ENCODE results near the gene RNF223. TPM values are rescaled to one million over a fixed set of nuclear protein-coding genes. Genes with fewer than 3 reads are reported as not detected.
"Not testable (repeated sequence)": the region's sequence is repeated elsewhere in the genome, so short reads cannot be mapped to it uniquely, and the experiment has no call there.

RNF223 gene
- polyA plus RNA-seq, 3 donors = 0.56 to 0.88 (median 0.62) TPM

DNA sequence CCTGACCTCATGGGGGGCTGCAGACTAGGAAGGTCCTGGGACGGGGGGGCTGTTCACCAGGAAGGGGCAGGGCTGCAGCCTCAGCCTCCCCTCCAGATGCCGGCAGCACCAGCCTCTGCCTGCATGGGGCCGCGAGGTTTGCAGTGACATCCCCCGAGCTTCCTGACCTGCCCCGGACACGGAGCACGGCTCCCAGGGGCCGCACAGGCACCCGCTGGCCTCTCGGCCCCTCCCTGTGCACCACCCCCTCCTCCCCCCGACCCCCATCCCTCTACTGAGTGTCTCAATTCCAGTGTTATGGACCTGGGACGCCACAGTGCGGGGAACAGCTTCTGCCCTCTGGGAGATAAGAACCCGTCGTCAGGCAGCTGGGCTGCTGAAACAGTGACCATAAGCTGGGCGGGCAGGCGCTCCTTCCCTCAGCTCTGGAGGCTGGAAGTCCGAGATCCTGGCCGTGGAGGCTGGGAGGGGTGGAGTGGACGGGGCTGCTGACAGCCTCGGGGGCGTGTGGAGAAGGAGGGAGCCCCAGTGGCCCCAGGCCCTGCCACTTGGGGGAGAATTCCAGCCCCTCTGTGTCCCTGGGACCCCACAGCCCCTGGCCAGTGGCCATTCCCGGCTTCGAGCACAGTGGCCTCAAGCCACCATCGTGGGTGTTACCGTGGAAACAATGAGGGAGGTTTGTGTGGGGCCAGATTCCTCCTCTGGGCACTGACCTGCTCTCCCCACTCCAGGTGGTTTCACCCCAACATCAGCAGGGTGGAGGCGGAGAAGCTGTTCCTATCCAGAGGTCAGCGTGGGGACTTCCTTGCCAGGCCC, 11.6 kb downstream of the RNF223 start:
- DNase-seq = no peak

DNA sequence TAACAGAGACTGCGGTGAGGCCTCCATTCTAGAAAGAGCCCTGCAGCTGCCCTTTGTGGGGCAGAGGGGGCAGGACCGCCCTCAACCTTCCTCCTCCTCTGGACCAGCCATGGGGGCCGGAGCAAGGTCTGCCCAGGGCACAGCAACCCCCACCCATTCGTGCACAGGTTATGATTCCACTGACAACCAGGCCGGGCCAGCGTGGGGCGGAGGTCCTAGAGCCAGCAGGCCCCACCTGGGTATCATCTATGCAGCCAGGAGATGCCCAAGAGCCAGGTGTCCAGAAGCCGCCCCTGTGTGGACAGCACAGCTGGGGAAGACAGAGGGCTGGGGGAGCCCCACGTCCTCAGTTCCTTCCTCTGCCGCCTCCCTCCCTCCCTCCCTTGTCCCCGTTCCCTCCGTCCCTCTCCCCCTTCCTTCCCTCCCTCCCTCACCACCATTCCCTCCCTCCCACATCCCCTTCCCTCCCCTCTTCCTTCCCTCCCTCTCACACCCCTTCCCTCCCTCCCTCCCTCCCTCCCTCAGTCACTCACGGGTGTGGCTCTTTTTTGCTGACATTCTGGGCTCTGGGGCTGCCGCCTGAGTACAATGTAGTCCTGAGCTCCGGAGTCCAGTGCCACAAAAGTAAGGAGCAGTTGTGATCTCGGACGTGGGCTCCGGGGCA, 12.3 kb downstream of the RNF223 start:
- DNase-seq = no peak

DNA sequence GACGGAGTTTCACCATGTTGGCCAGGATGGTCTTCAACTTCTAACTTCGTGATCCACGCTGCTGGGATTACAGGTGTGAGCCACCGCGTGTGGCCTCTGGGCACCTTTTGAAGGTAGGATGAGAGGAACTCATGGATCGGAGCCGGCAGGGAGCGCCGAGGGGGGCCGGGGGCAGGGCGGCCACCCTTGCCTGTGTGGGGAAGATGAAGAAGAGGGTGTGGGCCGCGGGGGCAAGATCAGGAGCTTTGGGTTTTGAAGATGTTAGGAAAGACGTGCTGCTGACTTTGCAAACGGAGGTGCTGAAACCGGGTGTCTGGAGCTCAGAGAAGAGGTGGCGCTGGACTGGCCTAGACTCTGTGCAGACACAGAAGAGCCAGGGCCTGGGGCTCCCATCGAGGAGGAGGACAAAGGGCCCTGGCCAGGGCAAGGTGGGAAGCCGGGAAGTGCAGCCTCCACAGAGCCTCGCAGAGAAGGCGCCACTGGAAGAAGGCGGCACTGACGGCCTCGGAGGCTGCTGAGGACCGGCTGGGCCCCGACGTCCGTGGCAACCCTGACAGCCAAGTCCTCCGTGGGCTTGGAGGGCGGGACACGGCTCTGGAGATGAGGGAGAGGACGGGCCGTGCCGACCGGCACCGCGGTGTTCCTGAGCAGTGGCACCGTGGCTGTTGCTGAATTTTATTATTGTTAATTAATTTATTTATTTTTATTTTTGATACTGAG, 13.7 kb downstream of the RNF223 start:
- no peak for DNase-seq

DNA sequence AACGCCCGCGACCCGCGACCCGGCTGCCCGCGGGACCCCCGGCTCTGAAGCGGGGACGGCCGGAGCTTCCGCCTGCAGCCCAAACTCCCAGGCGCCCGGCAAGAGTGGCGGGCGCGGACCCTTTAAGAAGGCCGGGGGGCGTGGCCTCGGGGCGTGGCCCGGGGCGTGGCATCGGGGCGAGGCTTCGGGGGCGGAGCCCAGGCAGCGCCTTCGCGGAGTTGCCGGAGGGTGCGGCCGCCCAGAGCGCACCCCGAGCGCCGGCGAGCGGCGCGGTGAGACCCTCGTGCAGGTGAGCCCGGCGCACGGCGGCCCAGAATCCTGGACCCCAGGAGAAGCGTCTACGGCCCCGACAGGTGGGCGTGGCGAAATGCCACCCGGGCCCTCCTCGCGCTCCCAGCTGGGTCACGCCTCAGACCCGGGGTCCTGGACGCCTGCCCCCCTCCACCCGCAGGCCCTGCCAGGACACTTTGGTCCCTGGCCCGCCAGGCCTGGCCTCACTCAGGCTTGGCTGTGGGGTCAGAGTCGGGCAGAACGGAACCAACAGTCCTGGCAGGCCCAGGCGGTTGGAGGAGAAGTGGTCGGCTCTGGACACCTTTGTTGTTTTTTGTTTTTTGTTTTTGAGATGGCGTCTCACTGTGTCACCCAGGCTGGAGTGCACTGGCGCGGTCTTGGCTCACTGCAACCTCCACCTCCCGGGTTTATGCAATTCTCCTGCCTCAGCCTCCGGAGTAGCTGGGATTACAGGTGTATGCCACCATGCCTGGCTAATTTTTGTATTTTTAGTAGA, 14.4 kb downstream of the RNF223 start:
- DNase-seq = no peak

DNA sequence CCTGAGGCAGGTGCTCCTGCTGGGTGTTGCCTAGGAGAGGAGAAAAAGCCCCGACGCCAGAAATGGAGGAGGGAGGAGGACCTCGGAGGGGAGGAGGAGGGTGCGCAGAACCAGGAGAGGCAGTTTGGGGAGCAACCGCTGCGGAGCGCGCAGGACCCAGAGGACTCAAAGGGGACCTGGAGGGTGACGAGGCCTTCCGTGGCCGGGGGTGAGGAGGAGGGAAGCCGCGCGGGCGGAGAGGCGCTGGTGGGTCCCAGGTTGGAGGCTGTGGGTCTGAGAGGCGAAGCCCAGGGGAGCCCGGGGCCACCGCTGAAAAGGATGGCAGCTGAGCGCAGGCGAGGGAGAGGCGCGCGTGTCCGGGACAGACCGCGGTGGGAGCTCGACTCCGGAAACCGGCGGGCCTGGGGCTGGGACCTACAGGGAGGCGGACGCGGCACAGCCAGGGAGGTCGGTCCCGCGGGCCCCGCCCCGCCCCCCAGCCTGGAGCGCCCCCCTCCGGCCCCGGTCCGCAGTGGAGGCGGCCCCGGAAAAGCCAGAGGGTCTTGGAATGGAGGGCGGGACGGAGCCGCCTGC, 15.1 kb downstream of the RNF223 start:
- DNase-seq = no peak

DNA sequence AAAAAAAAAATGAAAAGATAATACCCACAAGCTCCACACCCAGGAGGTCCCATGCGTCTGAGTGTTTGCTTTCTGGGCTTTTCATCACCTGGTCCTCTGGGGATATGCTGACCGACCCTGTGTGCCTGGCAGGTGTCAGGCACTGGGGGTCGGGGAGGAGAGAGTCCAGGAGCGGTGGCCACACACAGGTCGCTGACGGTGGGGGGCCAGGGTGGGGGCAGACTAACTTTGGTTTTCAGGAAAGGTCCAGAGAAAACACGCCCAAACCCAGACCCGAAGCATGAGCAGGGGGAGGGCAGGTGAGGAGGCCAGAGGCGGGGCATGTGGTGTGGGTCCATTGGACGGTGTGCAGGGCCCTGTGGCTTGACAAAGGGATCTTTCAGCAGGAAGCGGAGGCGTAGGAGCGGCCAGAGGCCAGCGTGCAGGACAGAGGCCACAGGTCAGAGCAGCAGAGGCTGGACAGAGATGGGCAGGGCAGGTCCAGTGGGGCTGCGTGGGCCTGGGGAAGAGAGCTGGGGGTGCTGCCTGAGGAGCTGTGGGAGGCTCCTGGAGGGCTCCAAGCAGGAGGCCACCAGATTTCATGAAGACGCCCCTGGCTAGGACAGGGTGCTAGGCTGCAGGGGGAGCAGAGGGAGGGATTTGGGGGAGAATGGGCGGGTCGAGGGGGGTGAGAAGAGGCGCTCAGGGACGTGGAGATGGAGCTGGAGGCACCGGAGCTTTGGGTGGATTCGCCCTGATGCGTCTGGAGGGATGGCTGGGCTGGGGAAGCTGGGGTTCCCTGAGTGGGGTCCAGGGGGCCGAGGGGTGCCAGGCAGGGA, 15.8 kb downstream of the RNF223 start:
- no peak for DNase-seq

DNA sequence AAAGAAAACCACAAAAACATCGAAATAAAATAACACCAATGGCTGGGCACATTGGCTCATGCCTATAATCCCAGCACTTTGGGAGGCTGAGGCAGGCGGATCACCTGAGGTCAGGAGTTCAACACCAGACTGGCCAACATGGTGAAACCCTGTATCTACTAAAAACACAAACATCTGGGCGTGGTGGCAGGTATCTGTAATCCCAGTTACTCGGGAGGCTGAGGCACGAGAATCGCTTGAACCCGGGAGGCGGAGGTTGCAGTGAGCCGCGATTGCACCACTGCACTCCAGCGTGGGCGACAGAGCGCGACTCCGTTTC, 16.4 kb downstream of the RNF223 start:
- not testable (repeated sequence) for DNase-seq

DNA sequence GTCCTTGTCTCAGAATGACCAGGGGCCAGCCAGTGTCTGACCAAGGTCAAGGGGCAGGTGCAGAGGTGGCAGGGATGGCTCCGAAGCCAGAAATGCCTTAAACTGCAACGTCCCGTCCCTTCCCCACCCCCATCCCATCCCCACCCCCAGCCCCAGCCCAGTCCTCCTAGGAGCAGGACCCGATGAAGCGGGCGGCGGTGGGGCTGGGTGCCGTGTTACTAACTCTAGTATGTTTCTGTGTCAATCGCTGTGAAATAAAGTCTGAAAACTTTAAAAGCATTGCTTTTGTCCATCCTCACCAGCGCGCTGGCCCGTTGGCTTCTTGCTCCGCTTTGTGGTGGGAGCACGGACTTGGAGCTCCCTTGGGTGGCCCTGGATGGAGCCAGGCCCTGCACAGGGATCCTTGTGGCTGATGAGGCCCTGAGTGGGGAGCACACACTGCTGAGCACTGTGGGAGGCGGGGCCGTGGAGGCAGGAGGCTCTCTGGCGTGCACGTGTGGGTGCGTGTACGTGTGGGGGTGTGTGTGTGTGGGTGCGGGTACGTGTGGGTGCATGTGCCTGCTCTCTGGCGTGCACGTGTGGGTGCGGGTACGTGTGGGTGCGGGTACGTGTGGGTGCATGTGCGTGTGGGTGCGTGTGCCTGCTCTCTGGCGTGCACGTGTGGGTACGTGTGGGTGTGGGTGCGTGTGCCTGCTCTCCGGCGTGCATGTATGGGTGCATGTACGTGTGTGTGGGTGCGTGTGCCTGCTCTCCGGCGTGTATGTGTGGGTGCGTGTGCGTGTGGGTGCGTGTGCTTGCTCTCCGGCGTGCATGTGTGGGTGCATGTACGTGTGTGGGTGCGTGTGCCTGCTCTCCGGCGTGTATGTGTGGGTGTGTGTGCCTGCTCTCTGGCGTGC, 18.0 kb downstream of the RNF223 start:
- DNase-seq = no peak

DNA sequence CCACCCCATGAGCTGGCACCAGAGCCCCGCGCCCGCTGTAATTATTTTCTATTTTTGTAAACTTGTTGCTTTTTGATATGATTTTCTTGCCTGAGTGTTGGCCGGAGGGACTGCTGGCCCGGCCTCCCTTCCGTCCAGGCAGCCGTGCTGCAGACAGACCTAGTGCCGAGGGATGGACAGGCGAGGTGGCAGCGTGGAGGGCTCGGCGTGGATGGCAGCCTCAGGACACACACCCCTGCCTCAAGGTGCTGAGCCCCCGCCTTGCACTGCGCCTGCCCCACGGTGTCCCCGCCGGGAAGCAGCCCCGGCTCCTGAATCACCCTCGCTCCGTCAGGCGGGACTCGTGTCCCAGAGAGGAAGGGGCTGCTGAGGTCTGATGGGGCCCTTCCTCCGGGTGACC, 19.1 kb downstream of the RNF223 start:
- no peak for DNase-seq

DNA sequence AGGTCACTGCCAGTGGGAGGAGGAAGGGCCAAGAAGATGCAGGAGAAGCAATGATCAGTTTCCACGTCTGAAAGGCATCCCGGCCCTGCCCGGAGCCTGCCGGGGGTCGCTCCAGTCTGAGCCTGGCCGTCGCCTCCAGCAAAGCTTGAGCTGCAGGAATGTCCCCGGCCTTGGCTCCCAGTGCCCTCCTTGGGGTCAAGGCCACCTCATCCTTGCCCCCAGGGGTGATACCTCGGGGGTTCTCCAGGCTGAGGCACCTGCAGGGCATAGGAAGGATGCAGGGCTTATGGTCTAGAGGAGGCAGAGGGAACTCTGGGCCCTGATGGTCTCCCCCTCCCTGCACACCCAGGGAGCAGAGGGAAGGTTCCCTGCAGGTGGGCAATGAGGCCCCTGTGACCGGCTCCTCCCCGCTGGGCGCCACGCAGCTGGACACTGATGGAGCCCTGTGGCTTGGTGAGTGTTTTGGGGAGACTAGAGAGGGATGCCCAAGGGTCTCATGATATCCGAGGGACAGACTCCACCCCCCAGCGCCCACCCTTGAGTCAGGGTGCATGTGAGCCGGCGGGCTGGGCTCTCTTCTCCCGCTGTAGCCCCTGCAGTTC, 19.9 kb downstream of the RNF223 start:
- no peak for DNase-seq

DNA sequence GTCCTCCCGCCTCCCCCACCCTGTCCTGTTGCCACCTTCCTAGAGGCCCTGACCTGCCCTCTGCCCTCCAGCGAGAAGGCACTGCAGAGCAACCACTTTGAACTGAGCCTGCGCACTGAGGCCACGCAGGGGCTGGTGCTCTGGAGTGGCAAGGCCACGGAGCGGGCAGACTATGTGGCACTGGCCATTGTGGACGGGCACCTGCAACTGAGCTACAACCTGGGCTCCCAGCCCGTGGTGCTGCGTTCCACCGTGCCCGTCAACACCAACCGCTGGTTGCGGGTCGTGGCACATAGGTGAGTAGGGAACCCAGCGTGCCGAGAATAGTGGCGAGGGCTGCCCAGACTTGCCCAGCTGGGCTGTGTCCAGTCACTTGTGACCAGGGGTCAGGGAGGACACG, 20.4 kb downstream of the RNF223 start:
- DNase-seq = no peak

DNA sequence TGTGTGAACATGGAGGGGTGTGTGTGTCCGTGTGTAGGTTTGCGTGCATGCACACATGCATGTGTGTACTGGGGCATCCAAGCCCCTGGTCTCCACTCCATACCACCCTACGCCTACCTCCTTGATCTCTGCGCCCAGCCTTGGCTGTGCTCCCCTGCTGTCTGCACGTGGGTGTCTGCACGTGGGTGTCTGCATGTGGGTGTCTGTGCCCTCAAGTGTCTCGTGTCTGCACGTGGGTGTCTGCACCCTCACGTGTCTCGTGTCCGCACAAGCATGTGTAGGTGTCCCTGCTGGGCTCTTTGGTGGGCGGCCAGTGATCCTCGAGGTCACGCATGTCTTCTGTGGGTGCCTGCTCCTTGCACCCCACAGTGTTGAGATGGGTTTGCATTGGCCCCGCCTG, 21.1 kb downstream of the RNF223 start:
- DNase-seq = no peak

DNA sequence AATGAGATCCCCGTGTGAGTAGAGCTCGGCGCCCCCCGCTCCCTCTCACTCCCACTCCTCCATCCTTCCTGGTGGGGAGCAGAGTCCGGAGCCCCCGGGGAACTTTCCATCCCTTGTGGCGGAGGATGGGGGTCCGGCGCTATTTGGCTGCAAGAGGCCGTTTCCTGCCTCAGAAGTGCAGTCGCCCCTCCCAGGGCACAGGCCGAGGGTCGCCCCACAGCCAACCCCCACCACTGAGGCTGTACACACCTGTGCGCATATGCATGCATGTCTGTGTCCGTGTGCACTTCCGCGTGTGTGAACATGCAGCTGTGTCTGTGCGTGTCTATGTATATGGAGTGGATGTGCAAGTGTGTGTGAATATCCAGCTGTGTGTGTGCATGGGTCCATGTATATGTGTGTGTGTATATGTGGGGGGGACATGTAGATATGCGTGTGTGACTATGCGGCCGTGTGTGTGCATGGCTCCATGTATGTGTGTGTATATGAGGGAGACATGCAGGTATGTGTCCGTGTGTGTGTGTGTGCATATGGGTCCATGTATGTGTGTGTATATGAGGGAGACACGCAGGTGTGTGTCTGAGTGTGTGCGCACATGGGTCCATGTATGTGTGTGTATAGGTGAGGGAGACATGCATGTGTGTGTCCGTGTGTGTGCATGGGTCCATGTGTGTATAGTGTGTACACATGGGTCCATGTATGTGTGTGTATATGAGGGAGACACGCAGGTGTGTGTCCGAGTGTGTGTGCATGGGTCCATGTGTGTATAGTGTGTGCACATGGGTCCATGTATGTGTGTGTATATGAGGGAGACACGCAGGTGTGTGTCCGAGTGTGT, 21.9 kb downstream of the RNF223 start:
- DNase-seq = no peak

DNA sequence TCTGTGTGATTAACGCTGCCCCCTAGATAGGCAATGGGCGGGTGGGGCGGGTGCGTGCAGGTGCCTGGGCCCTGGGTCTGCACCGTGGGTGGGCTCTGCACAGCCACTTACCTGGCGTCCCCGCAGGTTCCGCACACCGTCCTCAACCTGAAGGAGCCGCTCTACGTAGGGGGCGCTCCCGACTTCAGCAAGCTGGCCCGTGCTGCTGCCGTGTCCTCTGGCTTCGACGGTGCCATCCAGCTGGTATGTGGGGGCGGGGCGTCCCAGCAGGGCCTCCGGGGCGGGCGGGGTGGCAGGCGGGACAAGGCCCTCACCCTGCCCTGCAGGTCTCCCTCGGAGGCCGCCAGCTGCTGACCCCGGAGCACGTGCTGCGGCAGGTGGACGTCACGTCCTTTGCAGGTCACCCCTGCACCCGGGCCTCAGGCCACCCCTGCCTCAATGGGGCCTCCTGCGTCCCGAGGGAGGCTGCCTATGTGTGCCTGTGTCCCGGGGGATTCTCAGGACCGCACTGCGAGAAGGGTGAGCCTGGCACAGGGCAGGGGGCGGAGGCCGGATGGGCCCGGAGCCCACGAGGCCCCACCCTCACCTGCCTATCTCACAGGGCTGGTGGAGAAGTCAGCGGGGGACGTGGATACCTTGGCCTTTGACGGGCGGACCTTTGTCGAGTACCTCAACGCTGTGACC, 22.8 kb downstream of the RNF223 start:
- no peak for DNase-seq

DNA sequence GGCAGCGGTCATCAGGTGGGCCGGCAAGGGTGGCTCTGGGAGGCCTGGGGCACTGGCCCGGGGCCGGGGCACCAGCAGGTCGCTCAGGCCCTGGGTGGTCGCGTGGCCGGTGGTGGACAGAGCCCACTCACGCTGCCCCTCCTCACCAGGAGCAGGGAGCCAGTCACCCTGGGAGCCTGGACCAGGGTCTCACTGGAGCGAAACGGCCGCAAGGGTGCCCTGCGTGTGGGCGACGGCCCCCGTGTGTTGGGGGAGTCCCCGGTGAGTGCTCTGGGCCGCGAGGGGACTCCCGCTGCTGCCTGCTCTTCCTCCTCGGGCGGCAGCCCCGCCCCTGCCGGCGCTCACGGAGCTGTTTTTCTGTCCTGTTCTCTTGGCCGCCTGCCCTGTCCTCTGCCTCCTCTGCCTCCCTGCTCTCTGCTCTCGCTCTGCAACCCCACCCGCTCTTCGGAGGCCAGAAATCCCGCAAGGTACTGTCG, 23.5 kb downstream of the RNF223 start:
- no peak for DNase-seq

DNA sequence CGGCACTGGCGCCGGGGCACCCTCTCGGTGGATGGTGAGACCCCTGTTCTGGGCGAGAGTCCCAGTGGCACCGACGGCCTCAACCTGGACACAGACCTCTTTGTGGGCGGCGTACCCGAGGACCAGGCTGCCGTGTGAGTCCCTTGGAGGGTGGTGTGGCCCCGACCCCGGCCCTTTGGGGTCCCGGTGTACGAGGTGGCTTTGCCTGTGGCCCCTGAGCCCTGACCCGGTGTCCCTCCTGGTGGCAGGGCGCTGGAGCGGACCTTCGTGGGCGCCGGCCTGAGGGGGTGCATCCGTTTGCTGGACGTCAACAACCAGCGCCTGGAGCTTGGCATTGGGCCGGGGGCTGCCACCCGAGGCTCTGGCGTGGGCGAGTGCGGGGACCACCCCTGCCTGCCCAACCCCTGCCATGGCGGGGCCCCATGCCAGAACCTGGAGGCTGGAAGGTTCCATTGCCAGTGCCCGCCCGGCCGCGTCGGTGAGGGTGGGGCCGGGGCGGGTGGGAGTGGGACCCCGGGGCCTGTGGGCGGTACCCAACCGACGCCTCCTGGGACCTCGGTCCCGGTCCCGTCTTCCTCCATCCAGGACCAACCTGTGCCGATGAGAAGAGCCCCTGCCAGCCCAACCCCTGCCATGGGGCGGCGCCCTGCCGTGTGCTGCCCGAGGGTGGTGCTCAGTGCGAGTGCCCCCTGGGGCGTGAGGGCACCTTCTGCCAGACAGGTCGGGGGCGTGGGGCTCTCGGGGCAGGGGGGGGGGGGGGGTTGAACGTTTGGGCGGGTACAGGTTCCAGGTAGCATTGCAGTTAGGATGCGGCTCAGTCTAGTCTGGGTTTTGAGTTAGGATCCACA, 24.6 kb downstream of the RNF223 start:
- DNase-seq = no peak

DNA sequence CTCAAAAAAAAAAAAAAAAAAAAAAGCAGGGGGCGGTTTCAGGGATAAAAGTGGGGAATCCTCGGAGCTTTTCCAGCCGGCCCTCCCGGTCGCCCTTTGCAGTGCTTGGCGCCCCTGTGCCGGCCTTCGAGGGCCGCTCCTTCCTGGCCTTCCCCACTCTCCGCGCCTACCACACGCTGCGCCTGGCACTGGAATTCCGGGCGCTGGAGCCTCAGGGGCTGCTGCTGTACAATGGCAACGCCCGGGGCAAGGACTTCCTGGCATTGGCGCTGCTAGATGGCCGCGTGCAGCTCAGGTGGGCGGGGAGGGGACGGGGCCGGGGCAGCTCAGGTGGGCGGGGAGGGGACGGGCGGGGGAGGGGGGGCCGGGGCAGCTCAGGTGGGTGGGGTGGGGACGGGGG, 25.3 kb downstream of the RNF223 start:
- no peak for DNase-seq
